HG03571 (cell line): ENCODE data around the gene RAG2.

ENCODE experiments used
- ATAC-seq: cut with Tn5 transposase; IDR thresholded peaks from one replicate; pipeline ENCODE4 v1.9.1; 2021; ENCODE audit not compliant: unreplicated experiment

RAG2 gene

DNA sequence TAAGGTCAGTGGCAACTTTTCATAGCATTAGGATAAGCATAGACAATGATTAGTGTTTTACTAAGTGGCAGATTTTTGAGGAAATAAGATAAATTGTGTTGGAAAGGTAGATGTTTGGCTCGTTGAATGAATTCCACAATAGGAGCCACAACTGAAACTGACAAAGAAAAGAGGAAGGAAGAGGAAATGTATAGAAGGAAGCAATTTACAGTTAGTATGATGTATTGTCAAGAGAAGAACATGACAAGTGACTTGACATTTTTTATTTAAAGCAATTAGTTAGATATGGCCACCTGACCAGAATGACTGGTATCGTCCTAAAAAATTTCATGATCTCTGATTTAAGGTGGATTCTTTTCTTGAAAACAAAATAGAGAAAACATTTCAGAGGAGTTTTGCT, 3.1 kb upstream of the RAG2 start:
- ATAC-seq = no peak

- no peak for ATAC-seq
These were observed 2.1 kb upstream of the RAG2 start for GRCh38 chr11:36600180-36600579.

DNA sequence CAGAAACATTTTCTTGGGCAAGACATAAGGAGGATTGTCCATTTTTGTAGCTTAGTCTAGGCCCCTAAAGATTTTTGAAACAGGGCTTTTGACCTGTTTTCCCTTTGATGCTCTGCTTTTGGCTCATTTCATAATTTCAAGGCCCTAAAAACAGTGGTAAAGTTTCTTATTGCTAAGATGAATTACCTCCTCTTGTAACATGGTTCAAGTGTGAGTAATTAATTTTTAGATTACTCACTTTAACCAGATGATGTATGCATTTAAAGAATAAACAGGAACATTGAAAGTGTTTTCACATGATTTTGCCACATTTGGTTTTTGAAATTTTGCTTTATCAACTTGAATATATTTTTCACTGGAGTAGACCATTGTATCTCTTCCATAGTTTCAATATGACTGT, 1.2 kb downstream of the RAG2 start:
- no peak for ATAC-seq

- ATAC-seq = peak; percentile 85
These were observed 3.6 kb downstream of the RAG2 start, which contains the start of gene IFTAP for GRCh38 chr11:36594316-36594989. Gene IFTAP, plus strand, starts transcription at chr11:36594502. Its CDS starts 15,602 bp downstream, at chr11:36610104.

- ATAC-seq = no peak
These were observed 6.6 kb downstream of the RAG2 start for GRCh38 chr11:36591433-36591832.

GRCh38 chr11:36590513-36590912, 7.5 kb downstream of the RAG2 start:
- no peak for ATAC-seq

GRCh38 chr11:36588099-36588498, 9.9 kb downstream of the RAG2 start:
- no peak for ATAC-seq

DNA sequence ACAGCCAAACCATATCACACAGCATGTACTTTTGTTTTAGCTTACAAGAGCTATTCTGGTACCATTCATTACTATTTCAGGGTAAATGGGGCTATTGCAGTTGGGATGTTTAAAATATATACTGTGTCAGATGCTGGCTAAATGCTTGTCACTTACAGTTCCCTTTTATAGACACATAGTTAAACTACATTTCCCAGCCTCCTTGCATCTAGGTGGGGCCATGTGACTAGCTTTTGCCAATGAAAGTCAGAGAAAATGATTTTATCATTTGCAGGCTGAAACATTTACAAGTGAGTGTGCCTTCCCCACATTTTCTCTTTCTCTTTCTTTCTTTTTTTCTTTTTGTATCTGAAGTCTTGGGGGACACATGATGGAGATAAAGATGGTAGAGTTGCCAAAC, 11.5 kb downstream of the RAG2 start:
- ATAC-seq = no peak

DNA sequence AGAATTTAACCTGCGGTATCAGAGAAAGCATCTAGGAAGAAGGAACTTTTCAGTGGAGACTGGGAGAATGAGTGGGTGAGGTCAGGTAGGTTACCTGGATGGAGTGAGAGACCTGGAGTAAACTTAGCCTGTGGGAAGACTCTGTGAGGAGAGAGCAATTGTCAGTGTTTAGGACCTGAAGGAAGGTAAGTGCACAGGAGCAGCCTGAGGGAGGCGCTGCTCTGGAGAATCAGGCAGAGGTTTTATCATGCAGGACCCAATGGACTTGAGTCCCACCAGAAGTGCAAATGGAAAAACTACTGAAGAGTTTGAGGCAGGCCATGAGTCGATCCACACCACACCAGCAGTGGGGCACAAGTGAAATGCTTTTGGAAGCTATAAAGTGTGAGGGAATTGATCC, 14.4 kb downstream of the RAG2 start:
- ATAC-seq = no peak

- no peak for ATAC-seq
These were observed 16.5 kb downstream of the RAG2 start for GRCh38 chr11:36581536-36581935.

DNA sequence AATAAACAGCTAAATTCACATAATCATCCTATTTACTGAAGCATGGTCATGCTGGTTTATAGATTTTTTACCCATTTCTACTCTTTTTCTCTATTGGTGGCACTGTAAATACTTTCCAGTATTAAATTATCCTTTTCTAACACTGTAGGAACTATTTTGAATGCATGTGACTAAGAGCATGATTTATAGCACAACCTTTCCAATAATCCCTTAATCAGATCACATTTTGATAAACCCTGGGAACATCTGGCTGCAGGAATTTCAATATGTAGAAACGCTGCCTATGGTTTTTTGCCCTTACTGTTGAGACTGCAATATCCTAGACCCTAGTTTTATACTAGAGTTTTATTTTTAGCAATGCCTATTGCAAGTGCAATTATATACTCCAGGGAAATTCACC, 19.6 kb downstream of the RAG2 start:
- ATAC-seq = no peak

DNA sequence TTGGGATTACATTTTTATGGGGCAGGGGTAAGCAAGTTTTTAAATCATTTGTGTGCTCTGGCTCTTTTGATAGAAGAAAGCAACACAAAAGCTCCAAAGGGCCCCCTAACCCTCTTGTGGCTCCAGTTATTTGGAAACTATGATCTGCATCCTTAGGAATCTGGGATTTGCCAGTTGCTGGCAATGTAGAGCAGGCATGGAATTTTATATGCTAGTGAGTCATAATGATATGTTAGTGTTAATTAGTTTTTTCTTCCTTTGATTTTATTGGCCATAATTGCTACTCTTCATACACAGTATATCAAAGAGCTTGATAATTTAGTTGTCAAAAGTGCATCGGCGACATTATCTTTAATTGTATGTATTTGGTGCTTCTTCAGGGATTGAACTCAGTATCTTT, 20.2 kb downstream of the RAG2 start:
- no peak for ATAC-seq

DNA sequence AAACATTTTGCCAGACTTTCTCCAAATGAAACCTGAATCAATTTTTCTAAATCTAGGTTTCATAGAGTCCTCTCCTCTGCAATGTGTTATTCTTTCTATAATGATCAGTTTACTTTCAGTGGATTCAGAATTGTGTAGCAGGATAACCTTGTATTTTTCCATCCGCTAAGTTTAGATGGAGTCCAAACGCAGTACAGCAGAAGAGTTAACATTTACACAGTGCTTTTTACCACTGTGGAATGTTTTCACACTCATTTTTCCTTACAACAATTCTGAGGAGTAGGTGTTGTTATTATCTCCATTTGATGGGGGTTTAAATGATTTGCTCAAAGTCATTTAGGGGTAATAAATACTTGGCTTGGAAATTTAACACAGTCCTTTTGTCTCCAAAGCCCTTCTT, 20.7 kb downstream of the RAG2 start:
- no peak for ATAC-seq

DNA sequence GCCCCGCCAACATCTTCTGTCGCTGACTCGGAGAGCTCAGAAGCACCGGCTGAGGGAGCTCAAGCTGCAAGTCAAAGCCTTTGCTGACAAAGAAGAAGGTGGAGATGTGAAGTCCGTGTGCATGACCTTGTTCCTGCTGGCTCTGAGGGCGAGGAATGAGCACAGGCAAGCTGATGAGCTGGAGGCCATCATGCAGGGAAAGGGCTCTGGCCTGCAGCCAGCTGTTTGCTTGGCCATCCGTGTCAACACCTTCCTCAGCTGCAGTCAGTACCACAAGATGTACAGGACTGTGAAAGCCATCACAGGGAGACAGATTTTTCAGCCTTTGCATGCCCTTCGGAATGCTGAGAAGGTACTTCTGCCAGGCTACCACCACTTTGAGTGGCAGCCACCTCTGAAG, 23.6 kb downstream of the RAG2 start:
- ATAC-seq = no peak

DNA sequence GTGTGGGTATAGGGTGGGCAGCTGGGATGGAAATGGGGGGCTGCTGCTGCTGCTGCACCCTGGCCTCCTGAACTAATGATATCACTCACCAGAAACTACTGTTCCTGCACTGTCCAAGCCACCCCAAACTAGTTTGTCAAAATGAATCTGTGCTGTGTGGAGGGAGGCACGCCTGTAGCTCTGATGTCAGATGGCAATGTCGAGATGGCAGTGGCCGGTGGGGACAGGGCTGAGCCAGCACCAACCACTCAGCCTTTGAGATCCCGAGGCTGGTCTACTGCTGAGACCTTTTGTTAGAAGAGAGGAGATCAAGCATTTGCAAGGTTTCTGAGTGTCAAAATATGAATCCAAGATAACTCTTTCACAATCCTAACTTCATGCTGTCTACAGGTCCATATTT, 28.9 kb downstream of the RAG2 start:
- ATAC-seq = no peak

- no peak for ATAC-seq
These were observed 30.3 kb downstream of the RAG2 start, which contains the start of gene RAG1 for GRCh38 chr11:36567694-36568093. Gene RAG1, plus strand, starts transcription at chr11:36568007. Its CDS starts 5,298 bp downstream, at chr11:36573305.

- no peak for ATAC-seq
These were observed 31.5 kb downstream of the RAG2 start for GRCh38 chr11:36566407-36567053.

DNA sequence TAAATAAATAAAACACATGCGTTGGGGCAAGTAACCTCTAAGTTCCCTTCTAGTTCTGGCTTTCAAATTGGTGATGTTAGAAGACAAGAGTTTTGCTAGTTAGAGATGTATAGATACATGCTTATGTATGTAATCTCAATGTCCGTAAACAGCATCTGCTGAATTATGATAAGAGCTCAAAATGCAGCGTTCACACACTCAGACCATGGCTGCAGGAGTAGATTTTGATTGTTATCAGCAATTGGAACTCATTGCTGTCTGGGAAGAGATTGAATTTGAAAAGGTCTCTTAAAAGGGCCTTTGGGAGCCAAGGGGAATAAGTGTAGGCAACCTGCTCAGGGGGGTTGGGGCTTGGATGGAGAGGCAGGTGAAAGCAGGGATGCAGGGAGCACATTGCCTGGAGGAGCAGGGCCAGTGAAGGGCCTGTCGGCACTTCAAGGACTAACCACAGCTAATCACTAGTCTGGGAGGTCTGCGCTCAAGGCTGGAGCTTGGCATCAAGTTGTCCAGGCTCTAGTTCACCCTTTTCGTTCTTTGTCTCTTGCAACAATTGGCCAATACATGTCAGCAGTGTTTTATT, 32.9 kb downstream of the RAG2 start:
- ATAC-seq = no peak

GRCh38 chr11:36564376-36565030, 33.5 kb downstream of the RAG2 start:
- no peak for ATAC-seq

DNA sequence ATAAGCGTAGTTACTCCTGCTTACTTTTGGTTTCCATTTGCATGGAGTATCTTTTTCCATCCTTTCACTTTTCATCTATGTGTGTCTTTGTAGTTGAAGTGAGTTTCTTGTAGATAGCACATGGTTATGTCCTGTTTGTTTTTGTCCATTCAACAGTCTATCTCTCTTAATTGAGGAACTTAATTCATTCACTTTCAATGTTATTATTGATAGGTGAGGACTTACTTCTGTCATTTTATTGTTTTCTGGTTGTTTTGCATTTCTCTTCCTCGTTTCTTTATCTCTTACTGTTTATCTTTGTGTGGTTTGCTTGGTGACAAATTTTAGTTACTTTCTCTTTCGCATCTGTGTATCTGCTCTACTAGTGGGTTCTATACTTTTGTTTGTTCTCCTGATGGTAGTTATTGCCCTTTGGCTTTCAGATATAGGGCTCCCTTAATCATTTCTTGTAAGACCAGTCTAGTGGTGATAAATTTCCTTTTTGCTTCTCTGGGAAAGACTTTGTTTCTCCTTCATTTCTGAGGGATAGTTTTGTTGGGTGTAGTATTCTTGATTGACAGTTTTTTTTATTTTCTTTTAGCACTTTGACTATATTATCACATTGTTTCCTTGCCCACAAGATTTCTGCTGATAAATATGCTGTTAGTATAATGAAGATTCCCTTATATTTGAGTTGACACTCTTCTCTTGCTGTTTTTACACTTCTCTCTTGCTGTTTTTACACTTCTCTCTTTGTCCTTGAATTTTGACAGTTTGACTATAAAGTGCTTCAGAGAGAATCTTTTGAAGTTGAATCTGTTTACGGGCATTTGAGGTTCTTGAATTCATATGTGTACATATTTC, 39.2 kb downstream of the RAG2 start:
- peak; percentile 79 for ATAC-seq

- no peak for ATAC-seq
These were observed 40.0 kb downstream of the RAG2 start for GRCh38 chr11:36557991-36558390.
